ENCODE data around the gene DDAH2. TPM values are rescaled to one million over a fixed set of nuclear protein-coding genes. Genes with fewer than 3 reads are reported as not detected.

Gene DDAH2
- total and polyA plus RNA-seq, 2 experiments from 2014 or later: 138 to 170 TPM

DNA sequence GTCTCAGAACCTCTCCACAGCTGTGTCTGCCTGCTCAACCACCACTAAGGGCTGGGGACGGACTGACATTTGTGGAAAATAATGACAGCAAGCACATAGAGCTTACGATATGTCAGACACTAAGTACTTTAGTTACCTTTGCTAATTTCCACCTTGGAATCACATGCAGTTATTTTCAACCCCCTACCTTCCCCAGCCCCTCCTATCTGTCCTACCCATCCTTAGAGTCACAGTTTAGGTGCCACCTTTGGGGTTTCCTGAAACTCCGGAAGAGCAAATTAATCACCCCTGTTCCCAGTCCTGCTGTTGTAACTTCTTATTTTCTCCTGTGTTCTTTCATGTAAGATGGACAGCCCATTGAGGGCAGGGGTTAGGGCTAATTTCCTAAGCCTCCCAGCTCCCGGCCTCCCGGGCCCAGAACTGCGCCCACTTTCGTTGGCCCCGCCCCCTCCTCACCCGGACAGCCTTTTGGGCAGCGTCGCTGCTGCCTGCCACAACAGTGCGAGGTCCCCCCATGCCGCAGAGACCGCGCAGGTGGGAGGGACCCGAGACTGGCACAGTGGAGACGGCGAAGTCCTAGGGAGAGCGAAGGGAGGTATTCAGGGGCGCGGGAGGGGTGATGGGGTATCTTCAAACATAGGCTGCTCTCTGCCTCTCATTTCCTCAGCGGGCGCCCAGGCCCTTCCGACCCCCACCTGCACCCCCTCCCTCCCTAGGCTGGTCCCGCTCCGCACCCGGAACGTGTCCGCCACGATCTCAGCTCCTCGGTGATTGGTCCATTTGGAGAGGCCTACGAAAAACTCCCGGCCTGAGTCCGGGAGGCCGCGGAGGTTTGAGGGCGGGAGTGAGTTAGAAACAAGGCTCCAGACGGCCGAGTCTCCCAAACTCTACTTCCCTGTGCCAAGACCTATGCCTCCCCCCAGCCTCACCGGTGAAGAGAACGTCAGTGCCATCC is 1.1 kb downstream of the DDAH2 start:
- no peak for DNase-seq (ENCODE audit: low read depth in 1 of 2, low spot score in 1 of 2)
- TF ChIP-seq, protein P1, sequence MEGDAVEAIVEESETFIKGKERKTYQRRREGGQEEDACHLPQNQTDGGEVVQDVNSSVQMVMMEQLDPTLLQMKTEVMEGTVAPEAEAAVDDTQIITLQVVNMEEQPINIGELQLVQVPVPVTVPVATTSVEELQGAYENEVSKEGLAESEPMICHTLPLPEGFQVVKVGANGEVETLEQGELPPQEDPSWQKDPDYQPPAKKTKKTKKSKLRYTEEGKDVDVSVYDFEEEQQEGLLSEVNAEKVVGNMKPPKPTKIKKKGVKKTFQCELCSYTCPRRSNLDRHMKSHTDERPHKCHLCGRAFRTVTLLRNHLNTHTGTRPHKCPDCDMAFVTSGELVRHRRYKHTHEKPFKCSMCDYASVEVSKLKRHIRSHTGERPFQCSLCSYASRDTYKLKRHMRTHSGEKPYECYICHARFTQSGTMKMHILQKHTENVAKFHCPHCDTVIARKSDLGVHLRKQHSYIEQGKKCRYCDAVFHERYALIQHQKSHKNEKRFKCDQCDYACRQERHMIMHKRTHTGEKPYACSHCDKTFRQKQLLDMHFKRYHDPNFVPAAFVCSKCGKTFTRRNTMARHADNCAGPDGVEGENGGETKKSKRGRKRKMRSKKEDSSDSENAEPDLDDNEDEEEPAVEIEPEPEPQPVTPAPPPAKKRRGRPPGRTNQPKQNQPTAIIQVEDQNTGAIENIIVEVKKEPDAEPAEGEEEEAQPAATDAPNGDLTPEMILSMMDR (IDR thresholded peaks at IDR 0.05; ENCODE audit: low read depth, low read length): no peak
- no peaks in the 10 kb centered on the region for H3K27me3 ChIP-seq
- peaks cover 25% of the 10 kb centered on the region for H3K36me3 ChIP-seq
- no peak overlapping the region for H3K4me3 ChIP-seq
- H3K9me3 ChIP-seq (ENCODE audit: low read depth): no peaks in the 10 kb centered on the region
- no peaks in the 10 kb centered on the region for H3K4me1 ChIP-seq (ENCODE audit: low read depth)
- H3K27ac ChIP-seq: no peak overlapping the region

DNA sequence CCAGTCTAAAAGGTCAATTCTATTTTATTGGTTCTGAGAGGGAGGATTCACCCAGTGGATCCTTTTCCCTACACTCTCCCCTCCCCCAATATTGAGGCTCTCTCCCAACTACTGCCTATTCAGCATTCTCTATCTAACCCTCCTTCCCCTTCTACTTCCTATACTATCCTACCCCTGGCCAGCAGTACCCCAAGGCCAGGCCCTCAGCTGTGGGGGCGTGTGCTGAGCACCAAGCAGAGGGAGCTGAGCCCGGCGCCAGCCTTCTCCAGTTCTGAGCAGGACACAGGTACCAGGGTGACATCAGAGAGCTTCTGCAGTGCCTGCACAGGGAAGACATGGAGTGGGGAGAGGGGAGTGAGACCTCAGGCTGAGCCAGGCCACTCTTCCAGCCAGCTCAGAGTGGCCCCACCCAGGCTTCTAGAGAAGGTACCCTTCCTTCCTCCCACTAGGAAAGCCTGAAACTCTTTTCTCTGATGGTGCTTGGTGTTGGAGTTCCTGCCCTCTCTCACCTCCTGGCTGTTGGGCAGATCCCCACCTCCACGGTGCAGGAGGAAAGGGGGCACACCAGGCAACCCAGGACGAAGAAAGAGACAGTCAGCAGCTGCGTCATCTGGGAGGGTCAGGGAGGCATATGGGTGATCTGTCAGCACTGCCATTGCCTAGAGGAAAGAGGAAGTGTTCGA is 1.9 kb downstream of the DDAH2 start:
- Histone ChIP-seq H3K9me3 (ENCODE audit: low read depth) (no peaks in the 10 kb centered on the region), H3K4me3 (no peak overlapping the region), H3K27me3 (no peaks in the 10 kb centered on the region), H3K36me3 (peaks cover 19% of the 10 kb centered on the region), H3K27ac (no peak overlapping the region), H3K4me1 (ENCODE audit: low read depth) (no peaks in the 10 kb centered on the region)
- no peak for DNase-seq (ENCODE audit: low read depth in 1 of 2, low spot score in 1 of 2)
- TF ChIP-seq, protein P1 (IDR thresholded peaks at IDR 0.05; ENCODE audit: low read depth, low read length): no peak

DNA sequence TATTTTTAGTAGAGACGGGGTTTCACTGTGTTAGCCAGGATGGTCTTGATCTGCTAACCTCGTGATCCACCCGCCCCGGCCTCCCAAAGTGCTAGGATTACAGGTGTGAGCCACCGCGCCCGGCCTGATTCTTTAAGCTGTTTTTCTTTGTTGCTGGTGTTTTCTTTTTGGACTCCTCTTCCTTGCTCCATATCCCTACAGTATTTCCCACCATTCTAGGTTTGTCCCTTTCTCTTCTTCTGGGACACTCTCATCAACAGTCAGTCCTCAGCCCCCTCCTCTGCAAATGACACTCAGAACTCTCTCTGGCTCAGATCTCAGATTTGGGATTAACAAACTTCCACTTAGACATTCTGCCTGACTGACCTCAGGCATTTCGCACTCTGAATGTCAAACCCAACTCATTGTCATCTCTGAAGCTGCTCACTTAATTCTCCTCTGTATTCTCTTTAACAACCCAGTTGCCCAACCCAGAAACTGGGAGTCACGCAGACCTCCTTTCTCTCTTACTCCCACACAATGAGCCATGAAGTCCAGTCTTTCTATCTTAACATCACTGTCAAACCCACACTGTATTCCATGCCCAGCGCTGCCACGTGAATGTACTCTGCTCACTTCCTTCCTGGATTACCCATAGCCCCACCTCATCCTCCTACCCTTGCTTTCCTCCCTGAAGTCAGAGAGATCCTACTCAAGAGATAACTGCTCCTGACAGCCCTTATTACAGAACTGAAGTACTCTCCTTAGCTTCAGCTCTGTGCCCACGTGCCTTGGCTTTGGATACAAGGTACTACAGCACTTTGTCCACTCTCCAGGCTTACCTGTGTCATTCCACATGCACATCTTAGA is 3.4 kb downstream of the DDAH2 start:
- Histone ChIP-seq H3K27me3 (no peaks in the 10 kb centered on the region), H3K27ac (no peak overlapping the region), H3K4me3 (no peak overlapping the region), H3K4me1 (ENCODE audit: low read depth) (no peaks in the 10 kb centered on the region), H3K36me3 (peaks cover 9% of the 10 kb centered on the region), H3K9me3 (ENCODE audit: low read depth) (no peaks in the 10 kb centered on the region)
- DNase-seq (ENCODE audit: low read depth in 1 of 2, low spot score in 1 of 2): peak in 1 of 2 donors; percentile 75
- TF ChIP-seq, protein P1 (IDR thresholded peaks at IDR 0.05; ENCODE audit: low read depth, low read length): no peak

DNA sequence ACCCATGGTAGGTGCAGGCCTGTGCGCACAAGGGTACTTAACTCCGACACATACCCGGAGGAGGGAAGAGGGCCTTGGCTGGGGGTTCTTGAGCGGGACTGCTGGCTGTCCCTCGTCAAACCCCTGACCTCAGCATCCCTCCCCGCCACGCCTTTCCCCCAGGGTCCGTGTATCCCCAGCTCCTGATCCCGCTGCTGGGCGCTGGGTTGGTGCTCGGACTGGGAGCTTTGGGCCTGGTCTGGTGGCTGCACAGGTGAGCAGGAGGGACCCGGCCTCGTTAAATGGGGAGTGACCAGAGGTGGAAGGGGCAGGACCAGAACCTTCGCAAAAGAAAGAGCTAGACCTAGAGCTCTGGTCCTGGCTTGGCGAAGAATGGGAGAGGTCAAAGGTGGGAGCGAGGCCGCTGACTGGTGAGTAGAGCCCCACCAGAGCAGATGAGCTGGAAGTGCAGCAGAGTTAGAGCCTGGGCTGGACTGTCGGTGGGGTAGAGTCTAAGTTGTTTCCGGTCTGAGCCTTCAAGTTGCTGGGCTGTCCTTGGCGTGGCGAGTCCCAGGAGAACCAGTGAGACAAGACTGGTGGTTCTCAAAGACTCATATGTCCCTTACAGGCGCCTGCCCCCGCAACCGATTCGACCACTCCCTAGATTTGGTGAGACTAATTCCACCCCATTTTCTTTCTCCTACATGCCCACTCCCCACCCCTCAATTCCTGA is 5.0 kb downstream of the DDAH2 start:
- TF ChIP-seq, protein P1 (IDR thresholded peaks at IDR 0.05; ENCODE audit: low read depth, low read length): no peak
- Histone ChIP-seq H3K4me3 (no peak overlapping the region), H3K4me1 (ENCODE audit: low read depth) (no peaks in the 10 kb centered on the region), H3K9me3 (ENCODE audit: low read depth) (no peaks in the 10 kb centered on the region), H3K27ac (no peak overlapping the region), H3K27me3 (no peaks in the 10 kb centered on the region), H3K36me3 (peaks cover 9% of the 10 kb centered on the region)
- no peak for DNase-seq (ENCODE audit: low read depth in 1 of 2, low spot score in 1 of 2)
